Upper lobe of left lung (tissue), 6 donors: ENCODE data around the gene CIRBP. TPM values are rescaled to one million over a fixed set of nuclear protein-coding genes. Genes with fewer than 3 reads are reported as not detected.
A peak's percentile ranks its signal among the peaks of the same experiment; 100 is the strongest.

Source experiments
- ATAC-seq, 2 donors: fragments of 200-7000 bp; cut with Tn5 transposase; one replicate each; pipeline ENCODE4 v1.9.1; 2022; ENCODE audit warnings: mild to moderate bottlenecking in 2 of 2, moderate library complexity in 2 of 2; ENCODE audit not compliant: low FRiP score in 2 of 2
- DNase-seq, 2 donors: peaks; one replicate each; pipeline ENCODE4 v3.0.0-alpha.2; 2019 to 2020
- H3K27ac ChIP-seq, 4 donors: fragments of 200-600 bp; sonication (generic); one replicate each; pipeline ENCODE4 v1.5.1; 2016 to 2019
- H3K27me3 ChIP-seq, 4 donors: fragments of 200-600 bp; sonication (generic); one replicate each; pipeline ENCODE4 v1.5.1; 2017 to 2019
- H3K36me3 ChIP-seq, 4 donors: fragments of 200-600 bp; sonication (generic); one replicate each; pipeline ENCODE4 v1.5.1; 2016 to 2019
- H3K4me1 ChIP-seq, 4 donors: fragments of 200-600 bp; sonication (generic); one replicate each; pipeline ENCODE4 v1.5.1; 2018 to 2019
- H3K4me3 ChIP-seq, 4 donors: fragments of 200-600 bp; sonication (generic); one replicate each; pipeline ENCODE4 v1.5.1; 2017 to 2019; ENCODE audit warnings: mild to moderate bottlenecking in 2 of 4, moderate library complexity in 1 of 4
- H3K9me3 ChIP-seq, 4 donors: fragments of 200-600 bp; sonication (generic); one replicate each; pipeline ENCODE4 v1.5.1; 2018 to 2019
- EP300 ChIP-seq, 4 donors: sonication (generic); formaldehyde crosslinking; IDR thresholded peaks; one replicate each; pipeline ENCODE4 v1.5.1; 2017; ENCODE audit warnings: antibody characterized with exemption in 4 of 4, control low read depth in 2 of 4
- POLR2A ChIP-seq, 4 donors: fragments of 450-650 bp; IDR thresholded peaks; one replicate each; pipeline ENCODE4 v1.5.1; 2016 to 2017; ENCODE audit warnings: antibody characterized with exemption in 4 of 4, mild to moderate bottlenecking in 2 of 4
- POLR2AphosphoS5 ChIP-seq, 2 donors: sonication (generic); formaldehyde crosslinking; IDR thresholded peaks; one replicate each; pipeline ENCODE4 v1.5.1; 2017; ENCODE audit warnings: antibody characterized with exemption in 2 of 2
- WGBS, 2 donors: methylation state at CpG; one replicate each; pipeline ENCODE4 v1.1.5; 2017 to 2018; 5-methylcytosine and 5-hydroxymethylcytosine counted together
- total RNA-seq, 6 donors: library from RNA; depleted of rRNA in 4 of 6; stranded (reverse); fragments of >200 nt in 4 of 6; gene quantifications; one replicate each; pipeline versions ENCODE4 v1.1.0 to v1.2.1, GENCODE V29; 2016 to 2021
- TF ChIP-seq, protein P1 (sequence below), 6 experiments: fragments of 450-650 bp in 4 of 6; fragments of 200-600 bp in 2 of 6; sonication (generic) in 2 of 6; IDR thresholded peaks; one replicate each; pipeline ENCODE4 v1.5.1; 2016 to 2019; ENCODE audit warnings: antibody characterized with exemption in 6 of 6
- donor health status: DM: no; HTN: no; CAD: no; lungs with moderate emphysema.
- donor health status: DM: no; HTN: yes; CAD: no; lungs with severe emphysema.

Gene CIRBP
- total RNA-seq, 6 donors from 2014 or later: 326 to 1,348 (median 441) TPM

GRCh38 chr19:1259876-1260748 is 9.0 kb upstream of the CIRBP start:
- no peaks in the 10 kb centered on the region for H3K27me3 ChIP-seq
- H3K9me3 ChIP-seq: no peaks in the 10 kb centered on the region
- peak overlapping the region in 3 of 4 donors; percentile 55 to 63 (median 62) for H3K4me3 ChIP-seq
- H3K27ac ChIP-seq: peak overlapping the region; percentile 91 to 100 (median 98)
- peaks cover 8 to 41% (median 35%) of the 10 kb centered on the region in 4 donors for H3K36me3 ChIP-seq
- no peak for TF ChIP-seq POLR2A (IDR thresholded peaks at IDR 0.05)
- peak in 1 of 4 donors; percentile 31 for TF ChIP-seq EP300 (IDR thresholded peaks at IDR 0.05)
- TF ChIP-seq, protein P1, sequence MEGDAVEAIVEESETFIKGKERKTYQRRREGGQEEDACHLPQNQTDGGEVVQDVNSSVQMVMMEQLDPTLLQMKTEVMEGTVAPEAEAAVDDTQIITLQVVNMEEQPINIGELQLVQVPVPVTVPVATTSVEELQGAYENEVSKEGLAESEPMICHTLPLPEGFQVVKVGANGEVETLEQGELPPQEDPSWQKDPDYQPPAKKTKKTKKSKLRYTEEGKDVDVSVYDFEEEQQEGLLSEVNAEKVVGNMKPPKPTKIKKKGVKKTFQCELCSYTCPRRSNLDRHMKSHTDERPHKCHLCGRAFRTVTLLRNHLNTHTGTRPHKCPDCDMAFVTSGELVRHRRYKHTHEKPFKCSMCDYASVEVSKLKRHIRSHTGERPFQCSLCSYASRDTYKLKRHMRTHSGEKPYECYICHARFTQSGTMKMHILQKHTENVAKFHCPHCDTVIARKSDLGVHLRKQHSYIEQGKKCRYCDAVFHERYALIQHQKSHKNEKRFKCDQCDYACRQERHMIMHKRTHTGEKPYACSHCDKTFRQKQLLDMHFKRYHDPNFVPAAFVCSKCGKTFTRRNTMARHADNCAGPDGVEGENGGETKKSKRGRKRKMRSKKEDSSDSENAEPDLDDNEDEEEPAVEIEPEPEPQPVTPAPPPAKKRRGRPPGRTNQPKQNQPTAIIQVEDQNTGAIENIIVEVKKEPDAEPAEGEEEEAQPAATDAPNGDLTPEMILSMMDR (IDR thresholded peaks at IDR 0.05): peak in 1 of 6 experiments; percentile 8
- peak; percentile 69 for TF ChIP-seq POLR2AphosphoS5 (IDR thresholded peaks at IDR 0.05)
- H3K4me1 ChIP-seq: peaks cover 76 to 94% (median 88%) of the 10 kb centered on the region in 4 donors
- WGBS, 2 donors: 7 to 16% methylated on average over 11 to 21 of the region's 33 CpGs
- ATAC-seq: peak in 1 of 2 donors; percentile 3
- peak in 1 of 2 donors; percentile 92 for DNase-seq

DNA sequence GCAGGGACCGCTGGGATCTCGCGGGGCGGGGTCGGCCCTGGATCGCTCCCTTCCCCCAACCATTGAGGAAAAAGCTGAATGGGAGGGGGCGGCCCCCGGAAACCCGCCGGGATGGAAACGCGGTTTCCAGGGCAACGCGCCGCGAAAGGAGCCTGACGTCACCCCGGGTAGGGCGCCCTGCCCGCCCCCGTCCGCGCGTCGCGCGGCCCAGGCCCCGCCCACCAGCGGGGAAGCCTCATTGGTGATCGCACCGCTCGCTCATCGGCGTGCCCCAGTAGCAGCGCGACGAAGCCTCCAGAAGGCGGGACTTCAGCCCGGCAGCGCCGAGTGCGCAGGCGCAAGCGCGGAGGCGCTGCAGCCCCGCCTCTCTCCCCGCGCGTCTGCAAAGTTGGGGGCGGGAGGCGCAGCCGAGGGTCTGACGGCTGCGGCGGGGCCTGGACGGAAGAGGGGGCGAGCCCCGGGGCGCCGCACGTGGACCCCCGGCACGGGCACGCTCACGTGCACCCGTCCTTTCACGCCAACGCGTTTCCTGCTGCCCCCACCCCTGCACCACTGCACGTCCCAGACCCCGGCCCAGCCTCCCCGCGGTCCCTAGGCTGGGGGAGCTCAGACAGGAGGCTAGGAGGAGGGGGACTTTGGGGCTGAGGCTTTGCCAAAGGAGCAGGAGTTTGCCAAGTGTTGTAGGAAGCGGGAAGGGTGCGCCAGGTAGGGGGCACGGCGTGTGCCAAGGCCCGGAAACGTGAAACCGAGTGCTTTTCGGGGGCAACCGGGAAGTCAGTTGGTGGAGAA is 8.2 kb upstream of the CIRBP start:
- Histone ChIP-seq H3K9me3 (no peaks in the 10 kb centered on the region), H3K27me3 (no peaks in the 10 kb centered on the region), H3K27ac (peak overlapping the region; percentile 91 to 100 (median 98)), H3K4me1 (peaks cover 76 to 94% (median 88%) of the 10 kb centered on the region in 4 donors), H3K36me3 (peaks cover 2 to 33% (median 27%) of the 10 kb centered on the region in 4 donors), H3K4me3 (peak overlapping the region; percentile 55 to 75 (median 62))
- WGBS, 2 donors: 0 to 2% methylated on average over 20 to 30 of the region's 83 CpGs
- DNase-seq (peak; percentile 97 to 100), ATAC-seq (peak; percentile 89 to 91)
- TF ChIP-seq POLR2A (IDR thresholded peaks at IDR 0.05): peak in 3 of 4 donors; percentile 33 to 79 (median 48)
- TF ChIP-seq POLR2AphosphoS5 (IDR thresholded peaks at IDR 0.05): peak; percentile 31 to 62
- TF ChIP-seq, protein P1 (IDR thresholded peaks at IDR 0.05): peak in 1 of 6 experiments; percentile 10
- TF ChIP-seq EP300 (IDR thresholded peaks at IDR 0.05): peak in 1 of 4 donors; percentile 2

- Histone ChIP-seq H3K27me3 (no peaks in the 10 kb centered on the region), H3K4me1 (peaks cover 79 to 94% (median 88%) of the 10 kb centered on the region in 4 donors), H3K27ac (peak overlapping the region; percentile 91 to 100 (median 98)), H3K9me3 (no peaks in the 10 kb centered on the region), H3K4me3 (peak overlapping the region; percentile 1 to 63 (median 58)), H3K36me3 (peaks cover 2 to 27% (median 21%) of the 10 kb centered on the region in 4 donors)
- DNase-seq (no peak), ATAC-seq (no peak)
- TF ChIP-seq, protein P1 (IDR thresholded peaks at IDR 0.05): peak in 3 of 6 experiments; percentile 3 to 57 (median 55)
- no peak for TF ChIP-seq POLR2AphosphoS5 (IDR thresholded peaks at IDR 0.05)
- WGBS, 2 donors: 15 to 22% methylated on average over 14 of the region's 14 CpGs
Measured at GRCh38 chr19:1261538-1261797, 7.7 kb upstream of the CIRBP start.

GRCh38 chr19:1261798-1262622 is 7.1 kb upstream of the CIRBP start:
- peak overlapping the region; percentile 91 to 100 (median 98) for H3K27ac ChIP-seq
- TF ChIP-seq, protein P1 (IDR thresholded peaks at IDR 0.05): no peak
- TF ChIP-seq EP300 (IDR thresholded peaks at IDR 0.05) (peak in 1 of 4 donors; percentile 8), POLR2A (IDR thresholded peaks at IDR 0.05) (peak in 2 of 4 donors; percentile 39 to 73), POLR2AphosphoS5 (IDR thresholded peaks at IDR 0.05) (peak; percentile 43 to 48)
- H3K4me3 ChIP-seq: peak overlapping the region; percentile 1 to 63 (median 58)
- ATAC-seq: peak in 1 of 2 donors; percentile 73
- H3K36me3 ChIP-seq: peaks cover 2 to 22% (median 16%) of the 10 kb centered on the region in 4 donors
- DNase-seq: peak; percentile 93 to 96
- no peaks in the 10 kb centered on the region for H3K27me3 ChIP-seq
- peaks cover 78 to 94% (median 88%) of the 10 kb centered on the region in 4 donors for H3K4me1 ChIP-seq
- WGBS, 2 donors: 21 to 24% methylated on average over 9 to 27 of the region's 28 CpGs
- H3K9me3 ChIP-seq: no peaks in the 10 kb centered on the region
